Measurements from ENCODE around the gene PSME2. TPM values are rescaled to one million over a fixed set of nuclear protein-coding genes. Genes with fewer than 3 reads are reported as not detected.

PSME2 gene
- total and polyA plus RNA-seq, 2 donors (not counting 3 experiments of a cell fraction or from before 2014, with no cell fraction given) = 66.5 to 126 TPM

DNA sequence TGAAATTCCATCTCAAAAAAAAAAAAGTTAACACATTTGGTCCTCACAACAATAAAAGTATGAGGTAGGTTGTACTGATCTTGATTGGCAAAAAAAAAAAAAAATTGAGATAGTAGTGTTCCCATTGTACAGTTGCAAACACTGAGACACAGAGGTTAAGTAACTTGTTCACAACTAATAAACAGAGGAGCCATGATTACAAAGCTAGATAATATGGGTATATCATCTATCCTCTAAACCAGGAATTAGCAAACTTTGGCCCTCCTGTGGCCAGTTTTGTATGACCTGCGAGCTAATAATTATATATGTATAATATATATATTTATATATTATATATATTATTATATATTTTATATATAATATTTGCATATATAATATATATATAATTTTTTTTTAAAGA is 12.7 kb downstream of the PSME2 start:
- H3K9me3 ChIP-seq (replicated peaks; ENCODE audit: control insufficient read depth, insufficient read depth, low read length) = no peaks in the 10 kb centered on the region
- H3K9me1 ChIP-seq (replicated peaks; ENCODE audit: control insufficient read depth, extremely low read depth, insufficient read depth, low read length) = no peaks in the 10 kb centered on the region
- no peaks in the 10 kb centered on the region for H4K20me1 ChIP-seq (replicated peaks; ENCODE audit: control insufficient read depth, extremely low read depth, insufficient read depth, low read length)
- H3K4me1 ChIP-seq (ENCODE audit: control insufficient read depth, extremely low read depth, insufficient read depth, low read length) = peaks cover 11% of the 10 kb centered on the region
- no peak overlapping the region for H2AFZ ChIP-seq (ENCODE audit: low read depth, low read length)
- no peak for FAIRE-seq
- peaks cover 6 to 10% of the 10 kb centered on the region in 2 experiments for H3K36me3 ChIP-seq (ENCODE audit: control insufficient read depth in 2 of 2, extremely low read depth in 1 of 2, insufficient read depth in 2 of 2, low read length in 2 of 2)
- dilution Hi-C loops (cut with MboI; ENCODE audit: extremely low pct_ligation_motif_present, low sequenced_read_pairs) = no loop called here
- no peak for TF ChIP-seq GATA2 (IDR thresholded peaks at IDR 0.05; ENCODE audit: insufficient read depth, insufficient read length, low read depth, low read length)
- TF ChIP-seq MYC (IDR thresholded peaks at IDR 0.05; ENCODE audit: low read depth, low read length) = no peak
- TF ChIP-seq, protein P1, sequence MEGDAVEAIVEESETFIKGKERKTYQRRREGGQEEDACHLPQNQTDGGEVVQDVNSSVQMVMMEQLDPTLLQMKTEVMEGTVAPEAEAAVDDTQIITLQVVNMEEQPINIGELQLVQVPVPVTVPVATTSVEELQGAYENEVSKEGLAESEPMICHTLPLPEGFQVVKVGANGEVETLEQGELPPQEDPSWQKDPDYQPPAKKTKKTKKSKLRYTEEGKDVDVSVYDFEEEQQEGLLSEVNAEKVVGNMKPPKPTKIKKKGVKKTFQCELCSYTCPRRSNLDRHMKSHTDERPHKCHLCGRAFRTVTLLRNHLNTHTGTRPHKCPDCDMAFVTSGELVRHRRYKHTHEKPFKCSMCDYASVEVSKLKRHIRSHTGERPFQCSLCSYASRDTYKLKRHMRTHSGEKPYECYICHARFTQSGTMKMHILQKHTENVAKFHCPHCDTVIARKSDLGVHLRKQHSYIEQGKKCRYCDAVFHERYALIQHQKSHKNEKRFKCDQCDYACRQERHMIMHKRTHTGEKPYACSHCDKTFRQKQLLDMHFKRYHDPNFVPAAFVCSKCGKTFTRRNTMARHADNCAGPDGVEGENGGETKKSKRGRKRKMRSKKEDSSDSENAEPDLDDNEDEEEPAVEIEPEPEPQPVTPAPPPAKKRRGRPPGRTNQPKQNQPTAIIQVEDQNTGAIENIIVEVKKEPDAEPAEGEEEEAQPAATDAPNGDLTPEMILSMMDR (IDR thresholded peaks at IDR 0.05; ENCODE audit: extremely low read depth in 1 of 2, insufficient read depth in 1 of 2, low read depth in 1 of 2, low read length in 2 of 2) = no peak
- no peak for TF ChIP-seq POLR2AphosphoS5 (IDR thresholded peaks at IDR 0.05; ENCODE audit: insufficient read depth, low read depth, low read length)
- TF ChIP-seq EZH2 (IDR thresholded peaks at IDR 0.05; ENCODE audit: borderline replicate concordance, low read depth, low read length, severe bottlenecking) = no peak
- TF ChIP-seq JUN (IDR thresholded peaks at IDR 0.05; ENCODE audit: borderline replicate concordance, insufficient read depth, insufficient read length, low read depth) = no peak
- no peak for TF ChIP-seq FOS (IDR thresholded peaks at IDR 0.05; ENCODE audit: borderline replicate concordance, insufficient read depth, low read length)
- ChIA-PET POLR2A (interaction anchor here (0.7 kb wide), 1 partner anchor 9 kb away, joined by 7 read pairs; no protein-coding TSS in a partner anchor), CTCF (interaction anchor here (0.7 to 1.1 kb wide), 3 partner anchors 19 to 43 kb away, joined by 3 to 5 read pairs (median 3); partner anchors contain the start of genes DCAF11, NRL and PCK2)
- no peak overlapping the region for H3K4me2 ChIP-seq (ENCODE audit: insufficient read depth, low read length)
- H3K4me3 ChIP-seq (replicated peaks in 1 of 3; ENCODE audit: insufficient read depth in 1 of 3, low read depth in 1 of 3, low read length in 3 of 3) = no peak overlapping the region
- BruUV-seq (replicated peaks) = no TSS peak
- intact Hi-C loops (cut with micrococcal nuclease) = no loop called here
- H3K79me2 ChIP-seq (ENCODE audit: control insufficient read depth, insufficient read depth, low read length) = peaks cover 5% of the 10 kb centered on the region
- no peak for DNase-seq (ENCODE audit: low read depth, low spot score)
- H3K27ac ChIP-seq (ENCODE audit: insufficient read depth, low read depth, low read length) = no peak overlapping the region
- H3K9ac ChIP-seq (replicated peaks; ENCODE audit: extremely low read depth, insufficient read depth, low read length) = no peak overlapping the region
- no peaks in the 10 kb centered on the region for H3K27me3 ChIP-seq (ENCODE audit: control insufficient read depth in 2 of 2, insufficient read depth in 2 of 2, low read length in 2 of 2)
